Stimulated activated CD8-positive, alpha-beta memory T cell treated with anti-CD3 and anti-CD28 coated beads, Interleukin-12 subunit alpha, Interleukin-12 subunit beta, amount 100 ng/mL, for 24 hours (primary cell): ENCODE data around the gene BAG3.
"Not testable (repeated sequence)": the region's sequence is repeated elsewhere in the genome, so short reads cannot be mapped to it uniquely, and the experiment has no call there.

Experiments
- DNase-seq: peaks from one replicate; pipeline ENCODE4 v3.0.0-alpha.2; 2020; ENCODE audit errors: extremely low read depth

The BAG3 gene

DNA sequence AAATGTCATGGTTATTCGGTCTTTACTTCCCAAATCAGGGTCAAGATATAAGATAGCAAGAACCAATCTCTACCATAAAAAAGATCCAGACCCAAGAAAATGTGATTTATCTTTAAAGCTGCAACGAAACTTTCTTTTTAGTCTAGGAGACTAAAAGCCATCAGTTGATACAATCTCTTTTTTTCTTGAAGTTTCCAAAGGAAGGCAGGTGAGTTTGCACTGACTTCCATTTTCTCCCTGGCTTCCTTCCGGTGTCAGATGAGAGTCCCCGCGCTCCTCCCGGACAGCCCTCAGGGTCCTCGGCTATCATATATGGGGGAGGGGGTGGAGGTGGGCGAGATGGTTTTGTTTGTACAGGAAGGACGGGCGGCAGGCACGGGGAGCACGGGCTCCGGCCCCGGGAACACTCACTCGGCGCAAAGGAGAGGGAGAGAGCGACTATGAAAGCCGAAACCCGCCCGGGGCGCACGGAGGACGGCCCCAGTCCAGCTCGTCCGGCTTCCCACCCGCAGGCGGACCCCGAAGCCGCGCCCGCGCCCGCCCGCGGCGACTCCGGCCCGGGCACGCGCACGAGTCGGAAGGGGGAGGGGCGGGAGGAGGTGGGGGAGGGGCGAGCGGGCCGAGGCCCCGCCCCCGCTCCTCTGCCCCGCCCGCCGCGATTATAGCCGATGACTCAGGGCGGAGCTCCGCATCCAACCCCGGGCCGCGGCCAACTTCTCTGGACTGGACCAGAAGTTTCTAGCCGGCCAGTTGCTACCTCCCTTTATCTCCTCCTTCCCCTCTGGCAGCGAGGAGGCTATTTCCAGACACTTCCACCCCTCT is at the start of gene BAG3:
Gene BAG3 (plus strand): TSS at position 689 of the 822 bp plus-strand sequence. CDS start 296 bp downstream, outside the sequence.
- peak; percentile 61 for DNase-seq

DNA sequence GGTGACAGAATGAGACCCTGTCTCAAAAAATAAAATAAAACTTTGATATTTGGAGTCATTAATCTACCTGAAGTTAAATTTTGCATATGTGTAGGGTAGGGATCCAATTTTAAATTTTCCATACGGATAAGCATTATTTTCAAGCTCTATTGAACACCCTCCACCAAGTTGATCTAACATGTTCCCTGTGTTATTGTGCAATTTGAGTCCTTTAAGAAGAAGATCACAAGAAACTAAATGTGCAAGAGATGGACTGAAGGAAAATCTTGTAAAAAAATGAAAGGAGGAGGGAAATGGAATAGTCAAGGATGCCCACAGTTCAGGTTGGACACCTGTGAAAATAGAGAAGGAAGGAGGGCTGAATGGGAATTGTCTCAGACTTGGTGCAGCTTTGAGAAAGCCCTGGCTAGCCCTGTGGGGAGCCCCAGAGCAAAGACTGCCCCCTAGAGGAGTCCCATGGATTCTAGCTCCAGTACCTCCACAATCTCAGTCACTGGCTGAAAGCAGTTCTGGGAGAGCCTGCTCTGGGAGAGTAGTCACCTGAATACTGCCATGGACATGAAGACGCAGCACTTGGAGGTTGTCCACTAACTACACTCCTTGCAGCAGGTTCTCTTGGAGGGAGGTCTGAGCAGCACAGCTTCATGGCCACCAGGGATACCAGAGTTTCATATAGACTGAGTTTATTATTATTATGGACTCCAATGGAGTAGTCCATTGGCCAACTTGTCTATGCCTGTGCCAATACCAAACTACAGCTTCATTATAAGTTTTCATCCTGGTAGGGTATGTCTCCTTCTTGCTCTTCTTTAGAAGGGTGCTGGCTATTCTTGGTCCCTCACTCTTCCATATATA is 48.7 kb upstream of the BAG3 start:
- DNase-seq, result no peak

GRCh38 chr10:119604468-119604867 is 46.7 kb upstream of the BAG3 start:
- no peak for DNase-seq

GRCh38 chr10:119608316-119609155 is 42.6 kb upstream of the BAG3 start:
- no peak for DNase-seq

- DNase-seq, result no peak
Measured at GRCh38 chr10:119609516-119609915, 41.7 kb upstream of the BAG3 start.

DNA sequence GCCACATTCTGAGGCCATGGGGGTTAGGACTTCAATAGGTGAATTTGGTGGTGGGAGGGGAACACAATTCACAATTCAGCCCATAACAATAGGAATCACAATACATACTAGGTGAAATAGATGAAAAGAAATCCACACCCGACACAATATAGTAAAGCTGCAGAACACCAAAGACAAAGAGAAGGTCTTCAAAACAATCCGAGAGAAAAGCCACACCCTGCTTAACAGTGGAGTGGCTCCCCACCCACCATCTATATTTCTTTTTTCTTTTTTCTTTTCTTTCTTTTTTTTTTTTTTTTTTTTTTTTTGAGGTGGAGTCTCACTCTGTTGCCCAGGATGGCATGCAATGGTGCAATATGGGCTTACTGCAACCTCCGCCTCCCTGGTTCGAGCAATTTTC is 39.7 kb upstream of the BAG3 start:
- DNase-seq, result no peak

- DNase-seq, result no peak
Measured at GRCh38 chr10:119613741-119614140, 37.4 kb upstream of the BAG3 start.

GRCh38 chr10:119614686-119615085 is 36.5 kb upstream of the BAG3 start:
- no peak for DNase-seq

DNA sequence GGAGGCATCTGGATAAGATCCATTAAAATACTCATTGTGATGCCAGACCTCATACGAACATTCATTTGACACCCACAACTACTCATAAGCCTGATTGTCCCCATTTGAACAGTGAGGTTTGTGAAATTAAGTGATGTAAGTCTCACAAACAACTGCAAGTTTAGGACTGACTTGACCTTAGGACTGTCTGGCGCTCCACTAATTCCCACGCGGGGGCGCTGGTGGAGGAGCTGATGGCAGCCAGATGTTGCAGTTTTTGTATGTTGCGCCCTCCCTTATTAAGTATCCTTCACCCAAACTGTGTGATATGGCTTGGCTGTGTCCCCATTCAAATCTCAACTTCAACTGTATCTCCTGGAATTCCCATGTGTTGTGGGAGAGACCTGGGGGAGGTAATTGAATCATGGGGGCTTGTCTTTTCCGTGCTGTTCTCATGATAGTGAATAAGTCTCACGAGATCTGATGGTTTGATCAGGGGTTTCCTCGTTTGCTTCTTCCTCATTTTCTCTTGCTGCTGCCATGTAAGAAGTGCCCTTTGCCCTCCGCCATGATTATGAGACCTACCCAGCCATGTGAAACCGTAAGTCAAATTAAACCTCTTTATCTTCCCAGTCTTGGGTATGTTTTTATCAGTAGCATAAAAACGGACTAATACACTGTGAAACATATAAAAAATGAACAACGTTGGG is 34.2 kb upstream of the BAG3 start:
- no peak for DNase-seq

DNA sequence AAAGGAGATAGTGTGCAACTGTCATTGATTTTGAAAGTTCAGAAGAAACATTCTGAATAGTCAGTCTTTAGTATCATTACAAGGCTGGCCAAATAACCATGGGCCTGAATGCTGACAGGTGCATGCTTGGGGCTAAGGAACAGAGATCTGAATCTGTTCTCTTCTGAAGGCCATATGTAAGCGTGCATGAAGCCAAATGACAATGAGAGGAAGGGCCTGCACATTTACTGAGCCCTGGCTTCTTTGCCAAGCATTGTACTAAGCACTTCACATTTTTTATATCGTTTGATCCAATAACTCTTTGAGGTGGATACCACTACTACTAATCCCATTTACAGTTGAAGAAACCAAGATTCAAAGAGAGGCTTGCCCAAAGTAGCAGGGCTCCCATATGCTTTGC is 32.0 kb upstream of the BAG3 start:
- no peak for DNase-seq

DNA sequence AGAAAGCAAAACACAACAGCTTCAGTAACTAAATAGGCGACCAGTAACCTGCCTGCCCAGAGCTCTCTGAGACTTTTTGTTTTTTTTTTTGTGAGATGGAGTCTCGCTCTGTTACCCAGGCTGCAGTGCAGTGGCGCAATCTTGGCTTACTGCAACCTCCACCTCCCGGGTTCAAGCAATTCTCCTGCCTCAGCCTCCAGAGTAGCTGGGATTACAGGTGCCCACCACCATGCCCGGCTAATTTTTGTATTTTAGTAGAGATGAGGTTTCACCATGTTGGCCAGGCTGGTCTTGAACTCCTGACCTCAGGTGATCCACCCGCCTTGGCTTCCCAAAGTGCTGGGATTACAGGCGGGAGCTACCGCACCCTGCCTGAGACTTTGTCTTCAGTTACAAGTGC is 31.4 kb upstream of the BAG3 start:
- DNase-seq, result not testable (repeated sequence)

- no peak for DNase-seq
Measured at GRCh38 chr10:119620241-119621077, 30.7 kb upstream of the BAG3 start.

DNA sequence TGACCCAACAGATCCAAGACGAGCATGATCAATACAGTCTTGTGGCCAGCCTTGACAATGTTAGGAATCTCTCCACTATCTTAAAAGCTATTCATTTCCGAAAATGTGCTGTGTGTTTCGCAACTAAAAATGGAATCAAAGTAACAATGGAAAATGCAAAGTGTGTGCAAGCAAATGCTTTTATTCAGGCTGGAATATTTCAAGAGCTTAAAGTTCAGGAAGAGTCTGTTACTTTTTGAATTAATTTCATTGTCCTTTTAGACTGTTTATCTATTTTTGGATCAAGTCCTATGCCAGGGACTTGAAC is 30.1 kb upstream of the BAG3 start:
- DNase-seq, result no peak

DNA sequence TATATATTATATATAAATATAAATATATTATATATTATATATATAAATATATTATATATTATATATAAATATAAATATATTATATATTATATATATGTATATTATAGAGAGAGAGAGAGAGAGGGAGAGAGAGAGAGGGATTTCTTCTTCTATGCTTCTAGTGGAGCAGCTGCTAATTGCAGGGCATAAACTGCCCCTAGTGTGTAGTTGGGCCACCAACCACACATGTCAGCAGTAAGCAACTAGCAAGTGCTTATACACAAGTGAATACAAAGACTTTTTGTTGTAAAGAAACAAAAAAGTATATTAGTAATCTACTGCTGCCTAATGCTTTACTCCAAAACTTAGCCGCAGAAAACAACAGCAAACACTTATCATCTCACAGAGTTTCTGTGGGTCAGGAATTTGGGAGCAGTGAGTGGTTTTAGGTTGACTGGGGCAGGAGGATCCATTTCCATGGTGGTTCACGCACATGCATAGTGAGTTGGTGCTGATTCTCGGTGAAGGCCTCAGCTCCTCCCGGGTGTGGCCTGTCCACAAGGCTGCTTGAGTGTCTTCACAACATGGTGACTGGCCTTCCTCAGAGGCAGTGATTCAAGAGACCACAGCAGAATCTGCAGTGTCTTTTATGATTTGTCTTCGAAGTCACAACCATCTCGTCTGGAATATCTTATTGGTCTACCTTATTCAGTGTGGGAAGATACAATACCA is 25.5 kb upstream of the BAG3 start:
- no peak for DNase-seq

DNA sequence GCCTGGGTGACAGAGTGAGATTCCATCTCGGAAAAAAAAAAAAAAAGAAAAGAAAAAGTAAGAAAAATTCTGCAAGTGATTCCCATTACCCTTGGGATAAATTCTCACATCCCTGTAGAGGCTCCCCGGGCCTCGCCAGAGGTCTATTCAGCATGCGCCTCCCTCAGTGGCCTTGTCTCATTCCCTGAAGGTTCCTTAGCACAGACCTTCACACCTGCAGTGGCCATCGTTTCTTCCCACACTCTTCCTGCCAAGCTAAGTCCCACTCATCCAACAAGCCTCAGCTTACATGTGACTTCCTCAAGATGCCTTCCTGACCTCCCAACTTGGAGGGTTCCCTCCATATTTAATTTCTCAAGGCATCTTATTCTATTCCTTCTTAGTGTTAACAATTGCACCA is 20.9 kb upstream of the BAG3 start:
- no peak for DNase-seq

GRCh38 chr10:119633538-119634218 is 17.5 kb upstream of the BAG3 start:
- no peak for DNase-seq

GRCh38 chr10:119634219-119634544 is 17.0 kb upstream of the BAG3 start:
- no peak for DNase-seq

- DNase-seq, result no peak
Measured at GRCh38 chr10:119637631-119638030, 13.5 kb upstream of the BAG3 start.

GRCh38 chr10:119638982-119639381 is 12.2 kb upstream of the BAG3 start:
- no peak for DNase-seq

DNA sequence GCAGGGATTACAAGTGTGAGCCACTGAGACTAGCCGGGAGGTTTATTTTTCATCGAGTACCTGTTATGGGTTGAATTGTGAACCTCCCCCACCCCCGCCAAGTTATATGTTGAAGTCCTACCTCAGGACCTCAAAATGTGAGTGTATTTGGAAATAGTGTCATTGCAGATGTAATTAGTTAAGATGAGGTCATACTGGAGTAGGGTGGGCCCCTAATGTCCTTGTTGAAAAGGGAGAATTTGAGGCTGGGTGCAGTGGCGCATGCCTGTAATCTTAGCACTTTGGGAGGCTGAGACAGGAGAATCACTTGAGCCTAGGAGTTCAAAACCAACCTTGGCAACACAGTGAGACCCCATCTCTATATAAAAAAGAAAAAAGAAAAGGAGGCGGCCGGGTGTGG is 10.8 kb upstream of the BAG3 start:
- no peak for DNase-seq
